ENCODE results near the gene CARMIL1. TPM values are rescaled to one million over a fixed set of nuclear protein-coding genes. Genes with fewer than 3 reads are reported as not detected.
A peak's percentile ranks its signal among the peaks of the same experiment; 100 is the strongest.

Gene CARMIL1
- total RNA-seq, 1 donor from 2014 or later = 22.5 TPM

- DNase-seq (ENCODE audit: low read depth) = peak; percentile 36
These were observed 28.8 kb downstream of the CARMIL1 start for GRCh38 chr6:25307805-25308494.

DNA sequence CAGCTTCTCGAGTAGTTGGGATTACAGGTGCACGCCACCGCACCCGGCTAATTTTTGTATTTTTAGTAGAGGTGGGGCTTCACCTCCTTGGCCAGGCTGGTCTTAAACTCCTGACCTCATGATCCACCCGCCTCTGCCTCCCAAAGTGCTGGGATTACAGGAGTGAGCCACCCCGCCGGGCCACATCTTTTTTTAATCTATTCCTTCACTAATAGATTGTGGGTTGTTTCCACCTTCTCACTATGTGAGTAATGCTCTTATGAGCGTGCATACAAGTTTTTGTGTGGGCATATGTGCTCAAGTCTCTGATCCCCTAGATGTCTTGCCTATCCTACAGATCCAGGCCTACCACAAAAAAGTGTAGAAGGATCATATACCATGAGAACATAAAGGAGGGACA, 30.7 kb downstream of the CARMIL1 start:
- DNase-seq (ENCODE audit: low read depth) = no peak

DNA sequence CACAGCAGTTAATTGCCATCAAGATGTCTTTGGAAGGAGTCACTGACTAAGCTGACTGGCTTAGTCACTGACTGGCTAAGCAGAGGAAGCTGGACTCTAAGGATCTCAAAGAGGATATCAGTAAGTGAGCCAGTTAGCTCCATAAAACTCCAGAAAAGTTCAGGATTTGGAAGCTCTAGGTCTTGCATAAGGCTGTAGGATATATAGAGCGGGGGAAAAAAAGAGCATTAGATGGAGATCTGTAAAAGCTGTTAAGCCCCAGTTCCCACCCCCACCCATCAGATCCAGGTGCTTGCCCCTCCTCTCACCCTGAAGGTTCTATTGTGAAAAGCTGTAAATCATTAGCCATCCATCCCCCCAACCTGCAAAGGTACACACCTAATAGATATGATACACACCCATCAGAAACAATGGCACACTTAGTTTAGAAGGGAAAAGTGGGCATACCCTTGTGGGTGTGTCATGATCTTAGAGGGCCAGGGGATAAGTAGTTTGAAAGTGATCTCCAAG, 32.2 kb downstream of the CARMIL1 start:
- DNase-seq (ENCODE audit: low read depth) = peak; percentile 47

GRCh38 chr6:25312034-25312620, 33.0 kb downstream of the CARMIL1 start:
- peak; percentile 73 for DNase-seq (ENCODE audit: low read depth)

- DNase-seq (ENCODE audit: low read depth) = peak; percentile 65
These were observed 33.5 kb downstream of the CARMIL1 start for GRCh38 chr6:25312703-25313102.

DNA sequence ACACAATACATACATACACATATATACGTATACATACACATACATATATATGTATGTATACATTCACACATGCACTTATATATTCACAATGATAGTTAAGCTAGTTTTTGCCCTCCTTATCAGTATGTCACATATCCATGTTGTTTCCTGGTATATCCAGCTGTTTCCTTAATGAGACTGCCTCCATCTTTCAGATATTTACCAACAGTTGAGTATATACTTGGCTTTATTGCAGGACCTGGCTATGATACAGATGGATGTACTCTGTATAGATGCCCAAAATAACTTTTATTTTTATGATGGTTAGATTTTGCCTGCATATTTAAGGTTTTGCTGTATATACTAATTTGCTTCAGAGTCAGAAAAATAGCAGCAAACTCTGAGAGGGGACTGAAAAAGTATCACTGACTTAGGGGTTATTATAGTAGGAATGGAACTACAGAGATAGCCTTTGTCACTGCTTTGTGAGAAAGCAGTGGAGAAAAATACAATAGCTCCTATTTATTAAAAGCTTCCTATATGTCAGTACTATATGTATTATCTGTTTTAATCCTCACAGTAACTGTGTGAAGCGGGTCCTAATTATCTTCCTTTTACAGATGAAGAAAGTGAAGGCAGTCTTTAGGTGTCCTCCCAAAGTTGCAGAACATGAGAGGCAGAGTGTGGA, 35.5 kb downstream of the CARMIL1 start:
- DNase-seq (ENCODE audit: low read depth) = no peak

GRCh38 chr6:25315194-25316177, 36.3 kb downstream of the CARMIL1 start:
- no peak for DNase-seq (ENCODE audit: low read depth)

DNA sequence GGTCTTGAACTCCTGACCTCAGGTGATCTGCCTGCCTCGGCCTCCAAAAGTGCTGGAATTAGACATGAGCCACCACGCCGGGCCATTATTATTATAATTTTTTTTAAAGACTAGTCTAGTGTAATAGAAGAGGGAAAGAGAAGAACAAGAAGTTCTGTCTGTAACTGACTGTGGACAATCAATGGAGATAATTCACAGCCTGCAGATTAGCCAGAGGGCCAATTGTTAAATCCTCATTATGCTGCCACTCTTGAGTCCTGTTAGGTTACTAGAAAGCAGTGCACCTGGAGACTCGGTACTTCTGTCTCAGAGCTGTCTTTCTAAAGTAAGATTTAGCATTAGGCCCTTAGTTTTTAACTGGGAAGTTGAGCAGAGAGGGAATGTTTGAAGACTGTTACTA, 37.5 kb downstream of the CARMIL1 start:
- no peak for DNase-seq (ENCODE audit: low read depth)

- no peak for DNase-seq (ENCODE audit: low read depth)
These were observed 39.4 kb downstream of the CARMIL1 start for GRCh38 chr6:25318589-25318988.

DNA sequence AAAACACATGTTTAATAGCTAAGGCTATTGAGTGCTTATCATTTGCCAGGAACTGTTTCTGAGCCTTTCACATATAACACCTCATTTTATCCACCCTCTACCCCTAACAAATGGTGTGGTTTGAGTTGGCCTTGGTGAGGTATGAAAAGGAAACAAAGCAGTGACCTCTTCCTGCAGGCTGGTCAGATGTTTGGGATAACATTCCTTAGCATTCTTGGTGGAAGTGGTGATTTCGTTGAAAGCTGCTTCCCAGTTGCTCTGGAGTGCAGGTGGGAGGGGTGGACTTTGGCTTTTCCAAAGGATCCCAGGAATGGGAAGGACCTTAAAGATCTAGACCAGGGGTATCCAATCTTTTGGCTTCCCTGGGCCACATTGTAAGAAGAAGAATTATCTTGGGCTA, 41.3 kb downstream of the CARMIL1 start:
- peak; percentile 34 for DNase-seq (ENCODE audit: low read depth)

DNA sequence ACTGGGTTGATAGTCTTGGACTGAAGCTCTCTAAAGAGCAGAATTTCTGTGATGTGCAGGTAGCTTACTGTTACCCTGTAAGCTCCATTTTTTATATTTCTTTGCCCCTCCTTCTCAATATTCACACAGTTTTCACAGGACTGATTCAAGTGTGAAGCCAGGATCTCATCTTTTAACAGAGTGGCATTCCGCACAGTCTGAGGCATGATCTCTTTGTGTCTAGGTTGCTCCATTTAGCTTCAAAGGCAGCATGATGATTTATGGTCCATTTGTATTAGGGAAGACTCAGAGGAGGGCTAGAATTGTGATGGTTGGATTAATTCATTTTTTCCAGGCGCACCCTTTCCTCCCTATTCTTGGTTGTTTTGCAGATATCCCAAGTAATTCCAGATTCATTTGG, 43.5 kb downstream of the CARMIL1 start:
- DNase-seq (ENCODE audit: low read depth) = no peak

DNA sequence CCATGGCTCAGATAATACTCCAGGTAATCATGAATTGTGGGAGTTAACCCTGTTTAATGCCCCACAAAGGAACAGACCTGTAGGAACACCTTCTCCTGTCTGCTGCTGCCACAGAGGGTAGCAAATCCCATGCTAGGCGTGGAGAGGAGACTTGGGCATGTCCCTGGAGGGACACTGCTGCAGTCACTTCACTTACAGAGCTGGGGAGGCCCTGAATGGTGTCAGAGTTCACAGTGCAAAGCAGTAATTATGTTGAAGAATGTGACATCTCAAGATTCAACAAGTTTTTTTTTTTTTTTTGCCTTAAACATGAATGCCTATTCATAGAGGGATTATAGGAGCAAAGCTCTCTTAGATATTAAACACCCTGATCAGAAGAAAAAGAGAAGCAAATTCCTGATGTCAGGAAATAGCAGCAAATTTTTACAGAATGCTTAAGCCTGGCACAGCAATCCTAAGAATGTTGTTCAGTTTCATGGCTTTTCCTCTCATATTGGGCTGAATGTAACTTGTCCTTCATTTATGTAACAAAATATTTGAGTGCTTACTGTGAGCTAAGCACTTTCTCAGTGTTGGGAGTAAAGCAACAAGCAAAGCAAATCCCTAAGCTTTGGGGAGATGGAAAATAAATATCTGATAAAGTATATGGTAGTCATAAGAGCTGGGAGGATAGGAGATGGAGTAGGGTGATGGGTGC, 45.0 kb downstream of the CARMIL1 start:
- no peak for DNase-seq (ENCODE audit: low read depth)

DNA sequence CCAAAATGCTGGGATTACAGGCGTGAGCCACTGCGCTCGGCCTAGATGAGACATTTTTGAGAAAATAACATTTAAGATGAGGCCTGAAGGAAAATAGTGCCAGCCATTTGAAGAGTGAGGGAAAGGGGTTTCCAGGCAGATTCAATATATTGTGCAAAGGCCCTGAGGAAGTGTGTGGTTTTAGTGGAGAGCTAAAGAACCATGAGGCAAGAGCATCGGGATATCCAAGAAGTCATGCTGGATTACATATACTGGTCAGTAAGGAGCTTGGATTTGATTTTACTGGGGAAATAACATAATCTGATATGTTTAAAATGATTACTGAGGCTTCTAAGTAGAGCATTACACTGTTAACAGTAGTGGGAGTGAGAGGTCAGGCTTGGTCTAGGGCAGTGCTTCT, 47.0 kb downstream of the CARMIL1 start:
- no peak for DNase-seq (ENCODE audit: low read depth)

DNA sequence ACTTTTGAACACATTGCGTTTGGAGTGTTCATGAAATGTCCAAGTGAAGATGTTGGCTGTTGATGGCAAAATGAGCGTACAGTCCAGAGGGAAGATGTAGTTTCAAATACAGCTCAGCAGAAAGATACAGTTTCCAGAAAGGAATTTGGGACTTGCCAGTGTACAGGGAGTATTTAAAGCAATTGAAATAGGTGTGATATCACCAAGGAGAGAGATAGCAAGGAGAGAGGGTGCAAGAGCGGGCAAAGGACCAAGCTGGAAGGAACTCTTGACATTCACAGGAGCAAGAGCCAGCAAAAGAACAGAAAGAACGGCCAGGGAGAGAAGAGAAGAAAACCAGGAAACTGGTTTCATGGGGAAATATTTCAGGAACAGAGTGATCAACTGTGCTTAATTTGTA, 47.8 kb downstream of the CARMIL1 start:
- DNase-seq (ENCODE audit: low read depth) = no peak

GRCh38 chr6:25327432-25327831, 48.3 kb downstream of the CARMIL1 start:
- DNase-seq (ENCODE audit: low read depth) = no peak

GRCh38 chr6:25329161-25329817, 50.1 kb downstream of the CARMIL1 start:
- no peak for DNase-seq (ENCODE audit: low read depth)

GRCh38 chr6:25329982-25330381, 50.8 kb downstream of the CARMIL1 start:
- no peak for DNase-seq (ENCODE audit: low read depth)

DNA sequence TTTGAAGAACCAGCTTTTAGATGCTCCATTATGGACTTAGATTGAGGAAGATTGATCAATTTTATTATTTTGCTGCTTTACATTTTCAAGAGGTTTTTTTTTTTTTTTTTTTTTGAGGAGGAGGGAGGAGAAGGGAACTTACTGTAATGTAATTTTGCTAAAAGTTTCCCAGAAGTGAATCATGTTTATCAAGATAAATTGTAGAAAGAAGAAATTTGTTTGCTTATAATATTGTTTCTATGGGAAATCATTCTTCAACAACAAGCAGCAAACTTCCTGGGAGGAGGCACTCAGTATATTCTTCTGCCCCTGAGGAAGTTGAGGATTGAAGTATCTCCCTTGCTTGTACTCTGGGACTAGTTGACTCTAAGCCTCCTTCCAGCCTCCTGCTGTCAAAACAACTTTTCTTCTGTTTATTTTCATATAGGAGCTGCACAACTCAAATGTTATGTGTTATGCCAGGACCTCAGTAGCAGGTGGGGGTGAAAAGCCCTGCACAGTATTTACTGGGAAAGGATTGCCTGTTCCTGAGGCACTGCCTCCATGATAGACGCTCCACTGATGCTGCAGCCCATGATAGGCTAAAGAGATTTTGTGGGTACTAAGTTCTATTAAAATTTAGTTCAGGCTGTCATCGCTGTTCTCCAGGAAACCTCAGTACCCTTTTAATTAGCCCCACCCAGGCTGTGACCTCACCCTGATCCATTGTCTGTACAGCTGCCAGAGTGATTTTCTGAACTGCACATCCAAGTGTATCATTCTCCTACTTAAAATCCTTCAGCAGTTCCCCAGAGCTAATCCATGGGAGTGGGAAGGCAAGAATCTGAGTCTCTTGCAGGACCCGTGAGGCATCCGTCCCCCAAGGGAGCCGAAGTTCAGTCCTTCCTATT, 51.9 kb downstream of the CARMIL1 start:
- DNase-seq (ENCODE audit: low read depth) = peak; percentile 44

- DNase-seq (ENCODE audit: low read depth) = no peak
These were observed 53.0 kb downstream of the CARMIL1 start for GRCh38 chr6:25332165-25332564.

Data from myocyte (in vitro differentiated cells).